Chondrocyte (in vitro differentiated cells): ENCODE measurements around the gene NKIRAS2. TPM values are rescaled to one million over a fixed set of nuclear protein-coding genes. Genes with fewer than 3 reads are reported as not detected.

Experiments used
- DNase-seq: peaks from one replicate; pipeline ENCODE4 v3.0.0; 2021; ENCODE audit warnings: mixed read lengths, low spot score
- H3K27ac Mint-ChIP-seq: one replicate; pipeline ENCODE4 v1.8.0; 2021; ENCODE audit warnings: mild to moderate bottlenecking, moderate library complexity, mixed read lengths; ENCODE audit not compliant: unreplicated experiment
- H3K27me3 Mint-ChIP-seq: 2 replicates; pipeline ENCODE4 v1.8.0; 2021; ENCODE audit warnings: low read depth, mixed read lengths
- H3K36me3 Mint-ChIP-seq: 2 replicates; pipeline ENCODE4 v1.8.0; 2021; ENCODE audit warnings: low read depth, mixed read lengths
- H3K4me1 Mint-ChIP-seq: 2 replicates; pipeline ENCODE4 v1.8.0; 2021; ENCODE audit warnings: low read depth, mild to moderate bottlenecking, mixed read lengths
- H3K4me3 Mint-ChIP-seq: one replicate; pipeline ENCODE4 v1.8.0; 2021; ENCODE audit warnings: mild to moderate bottlenecking, moderate library complexity, mixed read lengths; ENCODE audit not compliant: unreplicated experiment
- H3K9me3 Mint-ChIP-seq: 2 replicates; pipeline ENCODE4 v1.8.0; 2021; ENCODE audit warnings: low read depth, mixed read lengths
- CTCF ChIP-seq: fragments of 200-600 bp; sonication (generic); IDR thresholded peaks from 2 replicates; pipeline ENCODE4 v1.5.0; 2021; ENCODE audit warnings: antibody characterized with exemption, mild to moderate bottlenecking, moderate library complexity
- total RNA-seq: library from RNA; stranded (reverse); gene quantifications from 3 replicates; pipeline ENCODE4 v1.2.1, GENCODE V29; 2021

Gene NKIRAS2
- total RNA-seq, 1 donor from 2014 or later: 56.9 TPM

- no peaks in the 10 kb centered on the region for H3K36me3 Mint-ChIP-seq
- no peak for DNase-seq
These were observed 42.8 kb downstream of the NKIRAS2 start for GRCh38 chr17:42062681-42063080.

GRCh38 chr17:42065201-42065600 lies 45.3 kb downstream of the NKIRAS2 start:
- DNase-seq: no peak
- H3K27me3 Mint-ChIP-seq: no peaks in the 10 kb centered on the region
- no peaks in the 10 kb centered on the region for H3K9me3 Mint-ChIP-seq
- H3K4me1 Mint-ChIP-seq: no peaks in the 10 kb centered on the region
- H3K27ac Mint-ChIP-seq: no peak overlapping the region
- H3K36me3 Mint-ChIP-seq: no peaks in the 10 kb centered on the region
- H3K4me3 Mint-ChIP-seq: no peak overlapping the region
- TF ChIP-seq CTCF: no peak

More at GRCh38 chr17:42062681-42063080, 42.8 kb downstream of the NKIRAS2 start:
- Mint-ChIP-seq H3K4me3 (no peak overlapping the region), H3K27ac (no peak overlapping the region), H3K4me1 (no peaks in the 10 kb centered on the region), H3K9me3 (no peaks in the 10 kb centered on the region), H3K27me3 (no peaks in the 10 kb centered on the region)
- no peak for TF ChIP-seq CTCF

- no peak overlapping the region for H3K4me3 Mint-ChIP-seq
- H3K36me3 Mint-ChIP-seq: no peaks in the 10 kb centered on the region
- no peak for DNase-seq
- no peaks in the 10 kb centered on the region for H3K9me3 Mint-ChIP-seq
- peak; percentile 86 for TF ChIP-seq CTCF
- H3K4me1 Mint-ChIP-seq: no peaks in the 10 kb centered on the region
- peaks cover 13% of the 10 kb centered on the region for H3K27me3 Mint-ChIP-seq
- H3K27ac Mint-ChIP-seq: no peak overlapping the region
These were observed 47.6 kb downstream of the NKIRAS2 start for GRCh38 chr17:42067371-42068091.

- no peaks in the 10 kb centered on the region for H3K9me3 Mint-ChIP-seq
- peaks cover 24% of the 10 kb centered on the region for H3K27me3 Mint-ChIP-seq
- no peak for TF ChIP-seq CTCF
- no peak overlapping the region for H3K4me3 Mint-ChIP-seq
- DNase-seq: no peak
- H3K36me3 Mint-ChIP-seq: no peaks in the 10 kb centered on the region
- H3K4me1 Mint-ChIP-seq: no peaks in the 10 kb centered on the region
- H3K27ac Mint-ChIP-seq: no peak overlapping the region
These were observed 49.1 kb downstream of the NKIRAS2 start for GRCh38 chr17:42068979-42069378.

- no peak for DNase-seq
- Mint-ChIP-seq H3K27me3 (peaks cover 26% of the 10 kb centered on the region), H3K9me3 (no peaks in the 10 kb centered on the region), H3K27ac (no peak overlapping the region), H3K4me3 (no peak overlapping the region), H3K4me1 (no peaks in the 10 kb centered on the region), H3K36me3 (no peaks in the 10 kb centered on the region)
- TF ChIP-seq CTCF: no peak
These were observed 51.9 kb downstream of the NKIRAS2 start for GRCh38 chr17:42071810-42072209.
